ENCODE measurements around the gene ARHGEF3.

The ARHGEF3 gene

GRCh38 chr3:56792193-56792592 lies 9.6 kb downstream of the ARHGEF3 start:
- DNase-seq: no peak

GRCh38 chr3:56790016-56790821 lies 11.5 kb downstream of the ARHGEF3 start:
- DNase-seq: peak; percentile 53

GRCh38 chr3:56789076-56789475 lies 12.7 kb downstream of the ARHGEF3 start:
- DNase-seq: no peak

- no peak for DNase-seq
Measured at GRCh38 chr3:56788521-56788920, 13.2 kb downstream of the ARHGEF3 start.

GRCh38 chr3:56787784-56788256 lies 13.9 kb downstream of the ARHGEF3 start:
- peak; percentile 35 for DNase-seq

GRCh38 chr3:56787258-56787775 lies 14.4 kb downstream of the ARHGEF3 start:
- DNase-seq: no peak

- DNase-seq: no peak
Measured at GRCh38 chr3:56785499-56785898, 16.2 kb downstream of the ARHGEF3 start.

GRCh38 chr3:56784448-56785001 lies 17.2 kb downstream of the ARHGEF3 start:
- no peak for DNase-seq

GRCh38 chr3:56783644-56784447 lies 17.9 kb downstream of the ARHGEF3 start:
- peak; percentile 79 for DNase-seq

GRCh38 chr3:56782906-56783305 lies 18.8 kb downstream of the ARHGEF3 start:
- peak; percentile 36 for DNase-seq

- no peak for DNase-seq
Measured at GRCh38 chr3:56782215-56782614, 19.5 kb downstream of the ARHGEF3 start.

- DNase-seq: no peak
Measured at GRCh38 chr3:56781762-56782161, 20.0 kb downstream of the ARHGEF3 start.

- DNase-seq: no peak
Measured at GRCh38 chr3:56780936-56781335, 20.8 kb downstream of the ARHGEF3 start.

- no peak for DNase-seq
Measured at GRCh38 chr3:56778893-56779292, 22.9 kb downstream of the ARHGEF3 start.

GRCh38 chr3:56776556-56776950 lies 25.2 kb downstream of the ARHGEF3 start:
- DNase-seq: no peak

GRCh38 chr3:56775838-56776555 lies 25.8 kb downstream of the ARHGEF3 start:
- no peak for DNase-seq

- no peak for DNase-seq
Measured at GRCh38 chr3:56775445-56775837, 26.3 kb downstream of the ARHGEF3 start.

- no peak for DNase-seq
Measured at GRCh38 chr3:56773986-56774385, 27.8 kb downstream of the ARHGEF3 start.

- DNase-seq: no peak
Measured at GRCh38 chr3:56772952-56773938, 28.5 kb downstream of the ARHGEF3 start.

- DNase-seq: no peak
Measured at GRCh38 chr3:56771376-56771775, 30.4 kb downstream of the ARHGEF3 start.

- DNase-seq: no peak
Measured at GRCh38 chr3:56769116-56769707, 32.5 kb downstream of the ARHGEF3 start.

All from CD4-positive, alpha-beta T cell treated with Interleukin-17A for 4 hours (primary cell).